GM21528 (cell line): ENCODE measurements around the gene DPH5.
"Not testable (repeated sequence)": the region's sequence is repeated elsewhere in the genome, so short reads cannot be mapped to it uniquely, and the experiment has no call there.

Experiments used
- ATAC-seq: cut with Tn5 transposase; IDR thresholded peaks from one replicate; pipeline ENCODE4 v1.9.1; 2021; ENCODE audit warnings: mild to moderate bottlenecking, moderate library complexity; ENCODE audit not compliant: unreplicated experiment, low FRiP score

The DPH5 gene

GRCh38 chr1:101025657-101026429, at the start of gene DPH5:
Gene DPH5, minus strand, starts transcription at chr1:101025784. Its CDS starts 341 bp downstream, at chr1:101025443.
- peak; percentile 86 for ATAC-seq

- ATAC-seq = no peak
Measured at GRCh38 chr1:101073836-101074235, 48.3 kb upstream of the DPH5 start.

- no peak for ATAC-seq
Measured at GRCh38 chr1:101071470-101071891, 45.9 kb upstream of the DPH5 start.

- ATAC-seq = no peak
Measured at GRCh38 chr1:101069158-101069557, 43.6 kb upstream of the DPH5 start.

GRCh38 chr1:101066937-101067335, 41.4 kb upstream of the DPH5 start:
- not testable (repeated sequence) for ATAC-seq

GRCh38 chr1:101066260-101066936, 40.8 kb upstream of the DPH5 start:
- ATAC-seq = no peak

GRCh38 chr1:101065575-101065974, 40.0 kb upstream of the DPH5 start:
- ATAC-seq = no peak

GRCh38 chr1:101064697-101065096, 39.1 kb upstream of the DPH5 start:
- no peak for ATAC-seq

GRCh38 chr1:101060992-101061391, 35.4 kb upstream of the DPH5 start:
- ATAC-seq = no peak

- ATAC-seq = no peak
Measured at GRCh38 chr1:101059945-101060542, 34.5 kb upstream of the DPH5 start.

GRCh38 chr1:101055623-101056022, 30.0 kb upstream of the DPH5 start:
- ATAC-seq = no peak

- peak; percentile 81 for ATAC-seq
Measured at GRCh38 chr1:101051688-101052638, 26.4 kb upstream of the DPH5 start.

GRCh38 chr1:101050869-101051268, 25.3 kb upstream of the DPH5 start:
- no peak for ATAC-seq

- ATAC-seq = no peak
Measured at GRCh38 chr1:101044749-101045148, 19.2 kb upstream of the DPH5 start.

- no peak for ATAC-seq
Measured at GRCh38 chr1:101044259-101044658, 18.7 kb upstream of the DPH5 start.

- no peak for ATAC-seq
Measured at GRCh38 chr1:101043776-101044175, 18.2 kb upstream of the DPH5 start.

- no peak for ATAC-seq
Measured at GRCh38 chr1:101041300-101041699, 15.7 kb upstream of the DPH5 start.

GRCh38 chr1:101040666-101041065, 15.1 kb upstream of the DPH5 start:
- no peak for ATAC-seq

- ATAC-seq = no peak
Measured at GRCh38 chr1:101039245-101039644, 13.7 kb upstream of the DPH5 start.

GRCh38 chr1:101037316-101037715, 11.7 kb upstream of the DPH5 start:
- no peak for ATAC-seq
